HCT116 (cell line): Measurements from ENCODE around the gene ACTG2. TPM values are rescaled to one million over a fixed set of nuclear protein-coding genes. Genes with fewer than 3 reads are reported as not detected.

Experiments
- ATAC-seq: fragments of 200-7000 bp; cut with Tn5 transposase; 2 replicates; pipeline ENCODE4 v1.9.1; 2020; ENCODE audit warnings: mild to moderate bottlenecking, moderate library complexity
- BruUV-seq: library from RNA; stranded (reverse); fragments of 400-500 nt; replicated peaks from 2 replicates; lab custom pipeline; 2021; lab: Mats Ljungman, UMichigan
- CTCF ChIA-PET: fragments of 300-600 bp; sonication (Branson Sonifier 250); formaldehyde crosslinking; loops from one replicate; lab custom pipeline; 2021; ENCODE audit warnings: antibody characterized with exemption; lab: Charles Lee
- POLR2A ChIA-PET: fragments of 300-600, 350-600 bp; sonication (Branson Sonifier 250); formaldehyde crosslinking; loops from one replicate; lab custom pipeline; 2021; ENCODE audit warnings: antibody characterized with exemption; lab: Charles Lee
- RAD21 ChIA-PET, 2 experiments: fragments of 300-600 bp; sonication (Branson Sonifier 250); formaldehyde crosslinking; loops; one replicate each; lab custom pipeline; 2023; ENCODE audit warnings: low total read pairs in 2 of 2; ENCODE audit not compliant: uncharacterized antibody in 2 of 2, unreplicated experiment in 2 of 2, low non-redundant PET in 1 of 2; lab: Charles Lee
- DNase-seq: peaks from one replicate; pipeline ENCODE4 v3.0.0-alpha.2; 2010; ENCODE audit warnings: low read depth, low spot score
- H2AFZ ChIP-seq: fragments of 200-600 bp; shearing (Covaris generic), sonication (generic); 2 replicates; pipeline ENCODE4 v1.6.1; 2017; ENCODE audit warnings: low read depth, mixed run types, mixed read lengths, antibody characterized with exemption, low read length; ENCODE audit not compliant: poor library complexity, severe bottlenecking
- H3K27ac ChIP-seq: 2 replicates; pipeline ENCODE4 v1.5.1; 2012; ENCODE audit warnings: low read depth, low read length
- H3K27me3 ChIP-seq: fragments of 200-600 bp; sonication (generic); 2 replicates; pipeline ENCODE4 v1.6.1; 2016; ENCODE audit warnings: mixed run types, low read length, mixed read lengths; ENCODE audit not compliant: insufficient read depth
- H3K36me3 ChIP-seq, 2 experiments: fragments of 200-500 bp in 1 of 2; fragments of 200-600 bp in 1 of 2; sonication (Bioruptor generic) in 1 of 2; sonication (generic) in 1 of 2; 2 replicates each; pipeline versions ENCODE4 v1.5.1 to v1.6.1; 2014 to 2016; ENCODE audit warnings: low read length in 2 of 2, inconsistent platforms in 1 of 2, mixed read lengths in 1 of 2, mixed run types in 1 of 2; ENCODE audit not compliant: insufficient read depth in 2 of 2, control insufficient read depth in 1 of 2
- H3K4me1 ChIP-seq, 2 experiments: fragments of 200-600 bp in 1 of 2; sonication (generic) in 1 of 2; 2 replicates each; pipeline versions ENCODE4 v1.5.1 to v1.6.1; 2012 to 2017; ENCODE audit warnings: low read length in 2 of 2, inconsistent platforms in 1 of 2, mild to moderate bottlenecking in 1 of 2, mixed read lengths in 1 of 2, mixed run types in 1 of 2, moderate library complexity in 1 of 2; ENCODE audit not compliant: insufficient read depth in 2 of 2, control insufficient read depth in 1 of 2
- H3K4me2 ChIP-seq: fragments of 200-600 bp; sonication (generic); 2 replicates; pipeline ENCODE4 v1.6.1; 2017; ENCODE audit warnings: mixed run types, low read length, mixed read lengths
- H3K4me3 ChIP-seq, 2 experiments: fragments of 200-600 bp in 1 of 2; sonication (generic) in 1 of 2; replicated peaks in 1 of 2; 2 replicates each; pipeline ENCODE4 v1.5.1; 2011 to 2016; ENCODE audit warnings: low read length in 2 of 2, control low read depth in 1 of 2, low read depth in 1 of 2, mild to moderate bottlenecking in 1 of 2, mixed read lengths in 1 of 2, mixed run types in 1 of 2
- H3K79me2 ChIP-seq: fragments of 200-600 bp; sonication (generic); 2 replicates; pipeline ENCODE4 v1.6.1; 2017; ENCODE audit warnings: mild to moderate bottlenecking, mixed run types, low read length, moderate library complexity, mixed read lengths; ENCODE audit not compliant: insufficient read depth
- H3K9ac ChIP-seq: fragments of 200-600 bp; sonication (generic); 2 replicates; pipeline ENCODE4 v1.6.1; 2016; ENCODE audit warnings: low read length, mixed read lengths
- H3K9me2 ChIP-seq: fragments of 200-600 bp; sonication (generic), shearing (Covaris generic); 2 replicates; pipeline ENCODE4 v1.6.1; 2017; ENCODE audit warnings: mixed run types, mild to moderate bottlenecking, moderate library complexity; ENCODE audit not compliant: insufficient read depth
- H3K9me3 ChIP-seq, 2 experiments: fragments of 200-500 bp in 1 of 2; fragments of 200-600 bp in 1 of 2; sonication (Bioruptor generic) in 1 of 2; sonication (generic) in 1 of 2; 2 replicates each; pipeline ENCODE4 v1.6.1; 2014 to 2017; ENCODE audit warnings: low read length in 2 of 2, mixed read lengths in 2 of 2, inconsistent platforms in 1 of 2, low read depth in 1 of 2, mild to moderate bottlenecking in 1 of 2, mixed run types in 1 of 2, moderate library complexity in 1 of 2; ENCODE audit not compliant: control insufficient read depth in 1 of 2, insufficient read depth in 1 of 2
- H4K20me1 ChIP-seq: fragments of 200-600 bp; sonication (generic), shearing (Covaris generic); 2 replicates; pipeline ENCODE4 v1.6.1; 2017; ENCODE audit warnings: mixed run types, mild to moderate bottlenecking, moderate library complexity; ENCODE audit not compliant: insufficient read depth
- ATF3 ChIP-seq: IDR thresholded peaks from 2 replicates; pipeline ENCODE4 v1.6.1; 2012
- CBX3 ChIP-seq: IDR thresholded peaks from 2 replicates; pipeline ENCODE4 v1.6.1; 2012; ENCODE audit warnings: low read depth
- ELF1 ChIP-seq: IDR thresholded peaks from 2 replicates; pipeline ENCODE4 v1.6.1; 2012; ENCODE audit warnings: low read depth, borderline replicate concordance
- EZH2 ChIP-seq: fragments of 200-600 bp; sonication (generic); IDR thresholded peaks from 2 replicates; pipeline ENCODE4 v1.6.1; 2017; ENCODE audit warnings: antibody characterized with exemption, mixed run types
- FOSL1 ChIP-seq: IDR thresholded peaks from 2 replicates; pipeline ENCODE4 v1.6.1; 2012; ENCODE audit warnings: low read depth
- JUND ChIP-seq: IDR thresholded peaks from 2 replicates; pipeline ENCODE4 v1.6.1; 2012
- RAD21 ChIP-seq: IDR thresholded peaks from 2 replicates; pipeline ENCODE4 v1.6.1; 2012; ENCODE audit warnings: low read depth, mild to moderate bottlenecking
- REST ChIP-seq: IDR thresholded peaks from 2 replicates; pipeline ENCODE4 v1.6.1; 2012; ENCODE audit warnings: low read depth
- SIN3A ChIP-seq: IDR thresholded peaks from 2 replicates; pipeline ENCODE4 v1.6.1; 2012; ENCODE audit warnings: low read depth
- SP1 ChIP-seq: IDR thresholded peaks from 2 replicates; pipeline ENCODE4 v1.6.1; 2012; ENCODE audit warnings: low read depth
- SRF ChIP-seq: IDR thresholded peaks from 2 replicates; pipeline ENCODE4 v1.6.1; 2012; ENCODE audit warnings: low read depth
- ZFX ChIP-seq: fragments of 450-650 bp; IDR thresholded peaks from 2 replicates; pipeline ENCODE4 v1.6.1; 2017
- intact Hi-C: fragments of 100-400 bp; cut with micrococcal nuclease; formaldehyde crosslinking; loops from 2 replicates; pipeline ENCODE4 v1.10.0; 2022
- total RNA-seq: library from RNA; stranded (reverse); gene quantifications from one replicate; pipeline ENCODE4 v1.2.1, GENCODE V29; 2021; ENCODE audit not compliant: unreplicated experiment
- TF ChIP-seq, protein P1 (sequence below): IDR thresholded peaks from 2 replicates; pipeline ENCODE4 v1.6.1; 2011; ENCODE audit warnings: mild to moderate bottlenecking, low read length, moderate library complexity; ENCODE audit not compliant: insufficient replicate concordance; ENCODE audit errors: extremely low read depth

The ACTG2 gene
- total RNA-seq, 1 experiment from 2014 or later, result 0.89 TPM

DNA sequence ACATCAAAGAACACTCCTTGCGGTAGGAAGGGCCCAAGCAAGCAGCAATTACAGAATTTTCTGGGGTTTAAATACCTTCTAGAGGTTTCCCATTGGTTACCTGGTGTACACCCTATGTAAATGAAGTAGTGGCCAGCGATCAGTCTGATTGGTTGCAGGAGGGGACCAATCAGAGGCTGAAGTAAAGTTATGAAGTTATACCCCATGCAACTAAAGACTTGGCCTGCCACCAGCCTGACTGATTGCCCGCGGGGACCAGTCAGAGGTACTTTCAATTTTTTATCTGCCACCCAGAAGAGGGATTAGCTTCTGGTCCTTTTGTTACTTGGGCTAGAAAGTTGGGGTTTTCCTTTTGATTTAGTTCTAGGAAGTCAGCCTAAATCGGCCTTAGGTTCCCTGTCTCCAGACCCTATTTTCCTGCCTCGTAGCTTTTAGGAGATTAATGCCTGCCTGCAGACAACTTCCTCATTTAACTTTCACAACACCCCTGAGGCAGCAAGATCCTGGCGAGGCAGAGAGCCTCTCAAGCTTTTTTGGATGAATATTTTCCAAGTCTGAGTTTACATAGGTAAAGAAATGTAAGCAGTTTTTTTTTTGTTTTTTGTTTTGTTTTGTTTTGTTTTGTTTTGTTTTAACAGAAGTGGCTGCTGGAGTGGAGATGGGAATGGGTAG is 32.4 kb downstream of the ACTG2 start:
- H4K20me1 ChIP-seq, result 0 out of 2 replicates have a peak, but pooled peaks cover 4% of the 10 kb centered on the region
- peaks cover 35% of the 10 kb centered on the region for H3K79me2 ChIP-seq
- CTCF ChIA-PET, result no interaction called here
- H3K36me3 ChIP-seq, result no peaks in the 10 kb centered on the region
- H3K9ac ChIP-seq, result no peak overlapping the region
- no TSS peak for BruUV-seq
- H3K27me3 ChIP-seq, result no peaks in the 10 kb centered on the region
- POLR2A ChIA-PET, result no interaction called here
- no peaks in the 10 kb centered on the region for H3K9me3 ChIP-seq
- RAD21 ChIA-PET, result no interaction called here
- intact Hi-C loops, result no loop called here
- H3K4me2 ChIP-seq, result peak overlapping the region; percentile 82; the same call in 1 of the 2 replicates
- no peak overlapping the region for H3K4me3 ChIP-seq
- ATAC-seq (no peak), DNase-seq (peak; percentile 19)
- H2AFZ ChIP-seq, result peak overlapping the region; percentile 6
- TF ChIP-seq RAD21, result no peak
- TF ChIP-seq ZFX, result no peak
- TF ChIP-seq FOSL1, result no peak
- no peak for TF ChIP-seq EZH2
- TF ChIP-seq, protein P1, sequence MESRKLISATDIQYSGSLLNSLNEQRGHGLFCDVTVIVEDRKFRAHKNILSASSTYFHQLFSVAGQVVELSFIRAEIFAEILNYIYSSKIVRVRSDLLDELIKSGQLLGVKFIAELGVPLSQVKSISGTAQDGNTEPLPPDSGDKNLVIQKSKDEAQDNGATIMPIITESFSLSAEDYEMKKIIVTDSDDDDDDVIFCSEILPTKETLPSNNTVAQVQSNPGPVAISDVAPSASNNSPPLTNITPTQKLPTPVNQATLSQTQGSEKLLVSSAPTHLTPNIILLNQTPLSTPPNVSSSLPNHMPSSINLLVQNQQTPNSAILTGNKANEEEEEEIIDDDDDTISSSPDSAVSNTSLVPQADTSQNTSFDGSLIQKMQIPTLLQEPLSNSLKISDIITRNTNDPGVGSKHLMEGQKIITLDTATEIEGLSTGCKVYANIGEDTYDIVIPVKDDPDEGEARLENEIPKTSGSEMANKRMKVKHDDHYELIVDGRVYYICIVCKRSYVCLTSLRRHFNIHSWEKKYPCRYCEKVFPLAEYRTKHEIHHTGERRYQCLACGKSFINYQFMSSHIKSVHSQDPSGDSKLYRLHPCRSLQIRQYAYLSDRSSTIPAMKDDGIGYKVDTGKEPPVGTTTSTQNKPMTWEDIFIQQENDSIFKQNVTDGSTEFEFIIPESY, result no peak
- no peak for TF ChIP-seq SIN3A
- TF ChIP-seq JUND, result no peak
- TF ChIP-seq SP1, result no peak
- TF ChIP-seq SRF, result no peak
- TF ChIP-seq CBX3, result no peak
- no peak for TF ChIP-seq ELF1
- TF ChIP-seq ATF3, result no peak
- no peak for TF ChIP-seq REST
- H3K27ac ChIP-seq, result no peak overlapping the region
- no peaks in the 10 kb centered on the region for H3K9me2 ChIP-seq
- H3K4me1 ChIP-seq, result peaks cover 13 to 27% of the 10 kb centered on the region in 2 experiments; a peak in 3 of 4 replicates
